NCI-H1048 (cell line): Measurements from ENCODE around the gene C11orf42.
"Not testable (repeated sequence)": the region's sequence is repeated elsewhere in the genome, so short reads cannot be mapped to it uniquely, and the experiment has no call there.

Experiments
- DNase-seq: peaks from one replicate; lab custom pipeline; 2025; lab: John Stamatoyannopoulos, UW

C11orf42 gene

DNA sequence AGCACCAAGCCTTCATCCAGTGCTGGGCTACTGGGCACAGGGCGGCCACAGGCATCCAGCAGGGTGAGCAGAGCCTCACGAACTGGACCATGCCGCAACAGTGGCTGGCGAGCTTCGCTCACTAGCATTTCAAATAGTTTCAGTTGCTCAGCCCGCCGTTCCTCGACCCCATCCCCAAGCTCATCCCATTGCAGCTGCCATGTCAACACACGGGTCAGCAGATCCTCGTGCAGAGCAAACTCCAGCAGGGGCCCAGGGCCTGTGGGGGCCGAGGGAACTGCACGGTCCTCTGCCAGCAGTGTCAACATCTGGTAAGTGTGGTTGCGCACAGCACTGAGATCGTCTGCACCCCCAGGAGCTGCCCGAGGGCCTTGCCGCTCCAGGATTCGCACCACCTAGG lies 18.5 kb downstream of the C11orf42 start:
- no peak for DNase-seq

GRCh38 chr11:6224421-6224820 lies 19.1 kb downstream of the C11orf42 start:
- DNase-seq = no peak

DNA sequence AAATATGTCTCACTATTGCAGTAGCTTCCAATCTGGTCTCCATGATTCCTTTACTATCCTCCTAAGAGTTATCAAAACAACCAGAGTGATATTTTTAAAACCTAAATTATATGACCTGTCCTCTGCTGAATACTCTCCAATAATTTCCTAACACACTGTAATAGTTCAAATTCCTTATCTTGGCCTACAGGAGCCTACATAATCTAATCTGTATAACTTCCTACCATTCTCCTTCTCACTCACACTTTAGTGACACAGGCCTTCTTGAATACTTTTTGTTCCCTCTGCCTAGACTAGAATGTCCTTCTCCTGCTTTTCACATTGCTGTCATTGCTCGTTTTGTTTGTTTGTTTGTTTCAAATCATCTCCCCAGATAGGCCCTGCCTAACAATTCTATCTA lies 19.7 kb downstream of the C11orf42 start:
- DNase-seq = no peak

DNA sequence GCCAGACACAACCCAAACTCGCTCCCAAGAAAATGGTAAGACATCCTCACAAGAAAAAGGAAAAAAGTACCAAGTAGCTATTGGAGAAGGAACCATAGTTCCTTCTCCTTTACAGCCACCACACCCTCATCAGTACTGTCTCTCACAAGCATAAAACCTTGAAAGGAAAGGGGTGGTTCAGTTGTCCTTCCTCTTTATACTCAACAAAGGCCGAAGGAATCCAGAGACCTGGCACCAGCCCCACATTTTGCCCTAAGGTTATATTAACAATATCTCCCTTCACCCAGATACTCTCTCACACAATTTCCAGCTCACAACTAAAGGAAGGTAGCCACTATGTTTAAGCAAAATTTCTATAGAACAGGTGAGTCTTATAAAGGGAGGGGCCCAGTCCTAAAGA lies 20.5 kb downstream of the C11orf42 start:
- no peak for DNase-seq

- no peak for DNase-seq
These were observed 23.2 kb downstream of the C11orf42 start for GRCh38 chr11:6228520-6228919.

DNA sequence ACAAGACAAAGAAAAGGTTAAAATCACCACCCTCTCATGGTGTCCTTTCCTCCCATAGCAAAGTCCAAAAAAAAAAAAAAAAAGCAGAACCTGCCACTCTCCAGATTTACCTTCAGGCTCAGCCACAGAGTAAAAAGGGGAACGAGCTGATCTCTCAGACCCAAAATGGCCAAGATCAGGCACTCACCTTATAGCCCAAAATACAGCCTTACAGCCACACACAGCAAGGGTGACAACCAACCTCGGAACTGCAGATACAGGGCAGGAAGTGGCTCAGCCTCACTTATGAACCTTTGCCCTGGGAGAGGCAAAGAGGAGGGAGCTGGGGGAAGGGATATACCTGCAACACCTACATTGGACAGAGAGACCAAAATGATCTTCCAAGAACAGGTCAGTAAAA lies 24.6 kb downstream of the C11orf42 start:
- DNase-seq = no peak

GRCh38 chr11:6232899-6233298 lies 27.5 kb downstream of the C11orf42 start:
- DNase-seq = no peak

GRCh38 chr11:6233984-6234386 lies 28.6 kb downstream of the C11orf42 start:
- no peak for DNase-seq

- peak; percentile 99 for DNase-seq
These were observed 29.2 kb downstream of the C11orf42 start, which contains the start of gene FHIP1B for GRCh38 chr11:6234387-6235107. FHIP1B (minus strand) TSS chr11:6234636; CDS start chr11:6224516, 10,120 bp downstream.

DNA sequence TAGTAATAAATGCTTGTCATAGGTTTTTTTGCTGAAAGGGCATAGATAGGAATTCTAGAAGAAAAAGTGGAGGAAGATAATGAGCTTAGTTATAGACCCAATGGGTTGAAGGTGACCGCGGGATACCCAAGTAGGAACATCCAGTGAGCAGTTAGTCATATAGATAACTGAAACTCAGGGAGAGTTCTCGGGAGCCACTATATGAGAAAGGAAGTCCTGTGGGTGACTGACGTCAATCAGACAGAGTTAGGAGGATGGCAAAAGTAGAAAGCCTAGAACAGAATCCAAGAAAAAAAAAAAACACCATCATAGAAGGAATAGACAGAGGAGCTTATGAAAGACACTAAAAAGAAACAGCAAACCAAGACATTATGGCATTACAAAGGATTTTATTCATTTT lies 31.9 kb downstream of the C11orf42 start:
- no peak for DNase-seq

DNA sequence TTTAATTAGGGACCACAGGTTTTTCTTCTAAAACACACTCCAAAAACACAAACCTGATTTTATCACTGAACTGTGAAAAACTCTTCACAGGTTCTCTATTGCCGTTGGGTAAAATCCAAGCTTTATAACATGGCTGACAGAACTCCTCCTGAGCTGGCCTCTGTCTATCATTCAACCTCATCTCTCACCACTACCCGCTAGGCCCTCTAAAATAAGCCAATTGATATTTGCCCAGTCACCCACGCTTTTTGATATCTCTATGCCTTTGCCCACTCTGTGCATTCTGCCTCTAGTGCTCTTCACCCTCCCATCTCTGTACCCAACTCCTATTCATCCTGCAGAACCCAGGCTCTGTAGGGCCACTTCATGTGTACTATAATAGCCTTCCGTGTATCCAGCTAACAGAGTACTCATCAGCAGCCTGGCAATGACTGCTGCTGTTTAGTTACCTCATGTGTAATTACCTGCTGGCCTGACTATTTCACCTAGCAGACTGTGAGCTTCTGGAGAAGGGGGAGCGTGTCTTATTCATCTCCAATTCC lies 32.5 kb downstream of the C11orf42 start:
- DNase-seq = no peak

- DNase-seq = no peak
These were observed 33.5 kb downstream of the C11orf42 start, which contains the start of gene CNGA4 for GRCh38 chr11:6238902-6239301. CNGA4 (plus strand) TSS chr11:6239089; CDS start chr11:6239207, 118 bp downstream.

- no peak for DNase-seq
These were observed 34.8 kb downstream of the C11orf42 start for GRCh38 chr11:6240139-6240538.

DNA sequence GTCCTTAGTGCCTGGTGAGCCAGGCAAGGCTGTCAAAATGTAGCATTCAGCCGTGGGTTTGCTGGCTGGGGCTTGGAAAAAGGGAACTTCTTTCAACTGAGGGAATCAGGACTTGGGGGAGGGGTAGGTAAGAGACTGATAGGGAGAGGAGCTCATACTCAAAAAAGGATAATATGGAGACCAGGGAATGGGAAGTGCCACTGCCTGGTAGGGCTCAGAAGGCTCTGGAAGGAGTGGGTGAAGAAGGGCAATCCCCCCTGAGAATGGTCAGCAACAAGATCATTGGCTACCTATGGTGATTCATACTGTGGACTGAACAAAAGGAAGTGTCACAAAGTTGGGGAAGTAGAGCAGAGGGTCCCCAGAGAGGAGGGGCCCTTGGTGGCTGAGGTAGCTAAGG lies 35.4 kb downstream of the C11orf42 start:
- no peak for DNase-seq

DNA sequence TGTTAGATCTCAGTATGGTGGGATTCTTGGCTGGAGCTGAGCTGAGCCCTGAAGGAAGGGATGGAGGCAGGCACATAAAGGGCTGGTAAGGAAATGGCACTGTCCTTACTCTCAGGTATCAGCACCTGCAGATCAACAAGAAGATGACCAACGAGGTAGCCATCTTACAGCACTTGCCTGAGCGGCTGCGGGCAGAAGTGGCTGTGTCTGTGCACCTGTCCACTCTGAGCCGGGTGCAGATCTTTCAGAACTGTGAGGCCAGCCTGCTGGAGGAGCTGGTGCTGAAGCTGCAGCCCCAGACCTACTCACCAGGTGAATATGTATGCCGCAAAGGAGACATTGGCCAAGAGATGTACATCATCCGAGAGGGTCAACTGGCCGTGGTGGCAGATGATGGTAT lies 36.0 kb downstream of the C11orf42 start:
- DNase-seq = no peak

DNA sequence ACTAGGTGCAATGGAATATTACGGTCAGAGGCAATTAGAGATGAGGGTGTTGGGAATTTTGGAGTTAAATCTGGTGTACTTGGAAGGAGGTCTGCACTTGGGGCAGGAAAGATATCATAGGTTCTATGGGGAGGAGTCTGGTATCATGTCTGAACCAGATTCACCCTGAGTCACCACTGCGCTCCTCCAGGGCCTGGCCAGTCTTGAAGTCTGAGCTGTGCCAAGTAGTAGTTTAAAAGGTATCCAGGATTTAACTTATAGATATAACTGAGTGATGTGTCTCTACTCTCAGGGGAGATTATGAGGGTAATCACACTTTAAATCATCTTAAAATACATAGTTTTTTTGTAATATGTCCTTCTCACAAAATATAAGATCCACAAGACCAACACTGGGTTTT lies 40.2 kb downstream of the C11orf42 start:
- DNase-seq = no peak

GRCh38 chr11:6248248-6248647 lies 42.9 kb downstream of the C11orf42 start:
- DNase-seq = no peak

GRCh38 chr11:6248897-6249296 lies 43.5 kb downstream of the C11orf42 start:
- not testable (repeated sequence) for DNase-seq

- DNase-seq = no peak
These were observed 44.6 kb downstream of the C11orf42 start for GRCh38 chr11:6249770-6250555.

DNA sequence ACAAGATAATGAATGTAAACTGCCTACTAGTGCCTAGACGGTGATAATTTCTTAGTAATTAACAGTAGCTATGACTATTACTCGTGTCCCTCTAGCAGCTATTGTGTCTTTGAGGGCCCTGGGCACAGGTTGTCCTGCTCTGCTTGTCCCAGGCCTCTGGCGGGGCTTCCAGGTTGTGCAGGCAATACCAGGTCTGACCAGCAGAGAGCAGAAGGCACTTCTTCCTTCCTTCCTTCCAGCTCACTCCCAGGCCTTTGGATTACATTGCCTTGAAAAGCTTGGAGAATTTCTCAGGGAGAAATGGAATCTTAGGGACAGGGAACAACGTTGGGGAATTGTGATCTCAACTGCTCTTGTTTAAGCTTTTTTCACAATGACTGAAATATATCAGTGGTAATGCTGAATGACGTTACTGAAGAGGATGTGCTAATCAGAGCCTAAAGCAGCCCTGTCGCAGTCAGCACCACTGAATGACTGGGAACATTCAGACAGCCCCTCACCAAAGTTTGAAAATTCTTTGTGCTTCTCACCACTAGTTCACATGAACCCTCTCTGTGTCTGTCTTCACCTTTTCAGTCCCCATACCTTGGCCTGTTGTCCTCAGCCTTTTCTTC lies 45.9 kb downstream of the C11orf42 start:
- peak; percentile 11 for DNase-seq

GRCh38 chr11:6251990-6252473 lies 46.7 kb downstream of the C11orf42 start:
- DNase-seq = no peak

DNA sequence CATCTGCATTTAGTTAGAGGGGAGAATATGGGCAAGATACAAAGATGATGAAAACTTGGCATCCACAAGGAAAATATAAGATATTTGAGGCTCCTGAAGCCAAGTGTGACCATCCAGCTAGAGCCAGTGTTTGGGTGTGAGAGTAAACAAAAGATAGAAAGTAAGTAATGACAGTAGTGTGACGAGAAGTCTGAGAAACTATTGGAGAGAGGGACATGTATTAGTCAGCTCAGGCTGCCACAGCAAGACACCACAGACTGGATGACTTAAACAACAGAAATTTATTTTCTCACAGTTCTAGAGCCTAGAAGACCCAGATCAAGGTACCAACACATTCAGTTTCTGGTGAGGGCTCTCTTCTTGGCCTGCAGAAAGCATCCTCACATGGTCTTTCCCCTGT lies 47.8 kb downstream of the C11orf42 start:
- no peak for DNase-seq
